Esophagus muscularis mucosa (tissue), 4 donors: Measurements from ENCODE around the gene PARD6G. TPM values are rescaled to one million over a fixed set of nuclear protein-coding genes. Genes with fewer than 3 reads are reported as not detected.
"Not testable (repeated sequence)": the region's sequence is repeated elsewhere in the genome, so short reads cannot be mapped to it uniquely, and the experiment has no call there.

ENCODE experiments used
- DNase-seq: peaks from one replicate; pipeline ENCODE4 v3.0.0-alpha.2; 2017; ENCODE audit errors: extremely low spot score
- H3K27ac ChIP-seq, 4 donors: fragments of 200-600 bp; sonication (generic); replicated peaks in 1 of 4; 1 replicate in 3 of 4; 2 replicates in 1 of 4; pipeline ENCODE4 v1.5.1; 2016 to 2019; ENCODE audit warnings: mild to moderate bottlenecking in 1 of 4
- H3K27me3 ChIP-seq, 4 donors: fragments of 200-600 bp; sonication (generic); one replicate each; pipeline versions ENCODE4 v1.5.1 to v1.6.0; 2016 to 2019
- H3K36me3 ChIP-seq, 4 donors: fragments of 200-600 bp; sonication (generic); one replicate each; pipeline ENCODE4 v1.5.1; 2016 to 2019
- H3K4me1 ChIP-seq, 4 donors: fragments of 200-600 bp; sonication (generic); one replicate each; pipeline ENCODE4 v1.5.1; 2016 to 2019
- H3K4me3 ChIP-seq, 4 donors: fragments of 200-600 bp; sonication (generic); 1 replicate in 2 of 4; 2 replicates in 2 of 4; pipeline ENCODE4 v1.5.1; 2016 to 2019; ENCODE audit warnings: mild to moderate bottlenecking in 4 of 4, moderate library complexity in 1 of 4
- H3K9me3 ChIP-seq, 4 donors: fragments of 200-600 bp; sonication (generic); 1 replicate in 3 of 4; 2 replicates in 1 of 4; pipeline ENCODE4 v1.5.1; 2016 to 2019
- CTCF ChIP-seq, 3 experiments: fragments of 200-600 bp in 2 of 3; fragments of 450-650 bp in 1 of 3; sonication (generic) in 2 of 3; IDR thresholded peaks; one replicate each; pipeline ENCODE4 v1.5.1; 2017 to 2019; ENCODE audit warnings: antibody characterized with exemption in 3 of 3, mild to moderate bottlenecking in 2 of 3, moderate library complexity in 1 of 3
- EP300 ChIP-seq: sonication (generic); formaldehyde crosslinking; IDR thresholded peaks from one replicate; pipeline ENCODE4 v1.6.1; 2017; ENCODE audit warnings: antibody characterized with exemption
- POLR2A ChIP-seq: fragments of 450-650 bp; IDR thresholded peaks from one replicate; pipeline ENCODE4 v1.6.1; 2017; ENCODE audit warnings: antibody characterized with exemption, moderate library complexity, mild to moderate bottlenecking, low read depth
- POLR2AphosphoS5 ChIP-seq, 2 donors: sonication (generic); formaldehyde crosslinking; IDR thresholded peaks; one replicate each; pipeline ENCODE4 v1.6.1; 2017; ENCODE audit warnings: antibody characterized with exemption in 2 of 2
- WGBS: methylation state at CpG from one replicate; pipeline ENCODE4 v1.1.5; 2018; 5-methylcytosine and 5-hydroxymethylcytosine counted together
- intact Hi-C: fragments of 100-400 bp; cut with DNase I; formaldehyde crosslinking; loops from one replicate; pipeline ENCODE4 v1.15.1; 2023
- total RNA-seq, 4 donors: library from RNA; depleted of rRNA; stranded (reverse); fragments of >200 nt; gene quantifications; one replicate each; pipeline versions ENCODE4 v1.1.0 to v1.2.1, GENCODE V29; 2016

The PARD6G gene
- 10 to 100 TPM in 2 of 4 donors, 1 to 10 TPM in 2; 5.4 to 11.3 (median 10.4) TPM for total RNA-seq

- intact Hi-C loops = no loop called here
- 0% methylated on average over 1 of the region's 60 CpGs for WGBS
Measured at GRCh38 chr18:80247393-80247841, at the start of gene PARD6G. Gene PARD6G, minus strand, starts transcription at chr18:80247514. Its CDS starts 166 bp downstream, at chr18:80247348.

GRCh38 chr18:80262241-80263033, 15.1 kb upstream of the PARD6G start:
- DNase-seq, H3K4me3 ChIP-seq, H3K4me1 ChIP-seq, H3K36me3 ChIP-seq, H3K9me3 ChIP-seq, H3K27ac ChIP-seq, intact Hi-C loops, H3K27me3 ChIP-seq: not testable (repeated sequence)
- 76% methylated on average over 90 of the region's 91 CpGs for WGBS
- peak; percentile 34 to 49 (median 41) for TF ChIP-seq CTCF (IDR thresholded peaks at IDR 0.05)

More at GRCh38 chr18:80247393-80247841, at the start of gene PARD6G:
- Histone ChIP-seq H3K9me3 (no peaks in the 10 kb centered on the region), H3K4me1 (peaks cover 10 to 23% (median 18%) of the 10 kb centered on the region in 4 donors), H3K36me3 (no peaks in the 10 kb centered on the region), H3K27me3 (peaks cover 0 to 6% (median 0%) of the 10 kb centered on the region in 4 donors), H3K27ac (peak within 1 kb of the TSS; percentile 57 to 72 (median 66)), H3K4me3 (peak within 1 kb of the TSS; percentile 83 to 95 (median 90))
- TF ChIP-seq POLR2A (no peak), CTCF (IDR thresholded peaks at IDR 0.05) (peak in 2 of 3 experiments; percentile 21 to 33), EP300 (no peak), POLR2AphosphoS5 (IDR thresholded peaks at IDR 0.05) (peak in 1 of 2 donors; percentile 45)
- no peak for DNase-seq

GRCh38 chr18:80259610-80260009, 12.3 kb upstream of the PARD6G start:
- Histone ChIP-seq H3K27me3 (no peaks in the 10 kb centered on the region), H3K4me3 (no peak overlapping the region), H3K9me3 (no peaks in the 10 kb centered on the region), H3K36me3 (no peaks in the 10 kb centered on the region), H3K27ac (no peak overlapping the region), H3K4me1 (peaks cover 0 to 4% (median 0%) of the 10 kb centered on the region in 4 donors)
- intact Hi-C loops = no loop called here
- TF ChIP-seq POLR2AphosphoS5 (IDR thresholded peaks at IDR 0.05) = no peak
- no peak for TF ChIP-seq EP300
- no peak for TF ChIP-seq POLR2A
- no peak for TF ChIP-seq CTCF (IDR thresholded peaks at IDR 0.05)
- 98% methylated on average over 4 of the region's 4 CpGs for WGBS
- DNase-seq = no peak

- H3K27me3 ChIP-seq = no peaks in the 10 kb centered on the region
- TF ChIP-seq CTCF (IDR thresholded peaks at IDR 0.05) (no peak), POLR2AphosphoS5 (IDR thresholded peaks at IDR 0.05) (no peak), EP300 (no peak), POLR2A (no peak)
- H3K4me1 ChIP-seq = peaks cover 0 to 4% (median 0%) of the 10 kb centered on the region in 4 donors
- no peak overlapping the region for H3K4me3 ChIP-seq
- WGBS = 88% methylated on average over 2 of the region's 3 CpGs
- DNase-seq = no peak
- no peaks in the 10 kb centered on the region for H3K9me3 ChIP-seq
- H3K36me3 ChIP-seq = no peaks in the 10 kb centered on the region
- intact Hi-C loops = no loop called here
- no peak overlapping the region for H3K27ac ChIP-seq
Measured at GRCh38 chr18:80258640-80259039, 11.3 kb upstream of the PARD6G start.
